PC-3 (cell line): ENCODE data around the gene IGF2BP2. TPM values are rescaled to one million over a fixed set of nuclear protein-coding genes. Genes with fewer than 3 reads are reported as not detected.

Experiments used
- ATAC-seq: fragments of 200-7000 bp; cut with Tn5 transposase; 2 replicates; pipeline ENCODE4 v1.9.1; 2020; ENCODE audit warnings: mild to moderate bottlenecking, moderate library complexity
- BruUV-seq: library from RNA; stranded (reverse); fragments of 400-500 nt; replicated peaks from 2 replicates; lab custom pipeline; 2021; lab: Mats Ljungman, UMichigan
- CTCF ChIA-PET: fragments of 300-600 bp; sonication (Branson Sonifier 250); formaldehyde crosslinking; loops from one replicate; lab custom pipeline; 2022; ENCODE audit warnings: antibody characterized with exemption; lab: Charles Lee
- POLR2A ChIA-PET: fragments of 300-600 bp; sonication (Branson Sonifier 250); formaldehyde crosslinking; loops from one replicate; lab custom pipeline; 2022; ENCODE audit warnings: antibody characterized with exemption; ENCODE audit not compliant: unreplicated experiment; lab: Charles Lee
- DNase-seq: peaks from one replicate; pipeline ENCODE4 v3.0.0-alpha.2; 2015
- H2AFZ ChIP-seq: fragments of 300-600 bp; sonication (generic); 2 replicates; pipeline ENCODE4 v1.6.0; 2016; ENCODE audit warnings: antibody characterized with exemption, low read length
- H3F3A ChIP-seq: fragments of 300-600 bp; sonication (generic); one replicate; pipeline ENCODE4 v1.6.0; 2017; ENCODE audit warnings: antibody characterized with exemption, low read length, control low read depth, mild to moderate bottlenecking; ENCODE audit not compliant: unreplicated experiment
- H3K27ac ChIP-seq: fragments of 300-600 bp; sonication (generic); 2 replicates; pipeline ENCODE4 v1.5.1; 2016; ENCODE audit warnings: mild to moderate bottlenecking, low read length
- H3K27me3 ChIP-seq: fragments of 300-600 bp; sonication (generic); 2 replicates; pipeline ENCODE4 v1.6.1; 2016; ENCODE audit warnings: low read length, mixed read lengths
- H3K36me3 ChIP-seq: fragments of 300-600 bp; sonication (generic); 2 replicates; pipeline ENCODE4 v1.6.1; 2016; ENCODE audit warnings: low read depth, mixed run types, low read length, mixed read lengths
- H3K4me1 ChIP-seq: fragments of 300-600 bp; sonication (generic); 2 replicates; pipeline ENCODE4 v1.5.1; 2016; ENCODE audit warnings: low read length; ENCODE audit not compliant: insufficient read depth
- H3K4me2 ChIP-seq: fragments of 300-600 bp; sonication (generic); 2 replicates; pipeline ENCODE4 v1.6.0; 2016; ENCODE audit warnings: low read length
- H3K4me3 ChIP-seq: fragments of 300-600 bp; sonication (generic); 2 replicates; pipeline ENCODE4 v1.5.1; 2016; ENCODE audit warnings: mild to moderate bottlenecking, low read length, mixed read lengths
- H3K79me2 ChIP-seq: fragments of 300-600 bp; sonication (generic); 2 replicates; pipeline ENCODE4 v1.6.1; 2017; ENCODE audit warnings: low read length, mixed read lengths
- H3K9ac ChIP-seq: fragments of 300-600 bp; sonication (generic); 2 replicates; pipeline ENCODE4 v1.6.0; 2016; ENCODE audit warnings: mild to moderate bottlenecking, low read length
- H3K9me2 ChIP-seq: fragments of 300-600 bp; sonication (generic); replicated peaks from 2 replicates; pipeline ENCODE4 v1.6.1; 2016; ENCODE audit warnings: mixed run types, low read length, mixed read lengths
- H3K9me3 ChIP-seq: fragments of 300-600 bp; sonication (generic); 2 replicates; pipeline ENCODE4 v1.6.1; 2016; ENCODE audit warnings: low read length, mixed read lengths
- H4K20me1 ChIP-seq: fragments of 300-600 bp; sonication (generic); 2 replicates; pipeline ENCODE4 v1.6.1; 2016; ENCODE audit warnings: low read length, mixed read lengths
- EZH2 ChIP-seq: fragments of 300-600 bp; sonication (generic); IDR thresholded peaks from one replicate; pipeline ENCODE4 v1.6.1; 2017; ENCODE audit warnings: antibody characterized with exemption, mild to moderate bottlenecking, low read length; ENCODE audit not compliant: unreplicated experiment
- EZH2phosphoT487 ChIP-seq: fragments of 300-600 bp; sonication (generic); IDR thresholded peaks from 2 replicates; pipeline ENCODE4 v1.6.1; 2018; ENCODE audit warnings: mild to moderate bottlenecking, antibody characterized with exemption, low read length, borderline replicate concordance
- intact Hi-C: fragments of 100-400 bp; cut with micrococcal nuclease; formaldehyde crosslinking; loops from 2 replicates; pipeline ENCODE4 v1.9.0; 2023
- total RNA-seq: library from RNA; depleted of rRNA; stranded (reverse); fragments of >200 nt; gene quantifications from 2 replicates; pipeline ENCODE4 v1.2.3, GENCODE V29; 2014
- TF ChIP-seq, protein P1 (sequence below): fragments of 300-600 bp; sonication (generic); conservative IDR thresholded peaks from 2 replicates; pipeline ENCODE4 v1.5.1; 2017; ENCODE audit warnings: antibody characterized with exemption, low read depth, mild to moderate bottlenecking, low read length

The IGF2BP2 gene
- total RNA-seq, 1 experiment from 2014 or later: 81.2 TPM

DNA sequence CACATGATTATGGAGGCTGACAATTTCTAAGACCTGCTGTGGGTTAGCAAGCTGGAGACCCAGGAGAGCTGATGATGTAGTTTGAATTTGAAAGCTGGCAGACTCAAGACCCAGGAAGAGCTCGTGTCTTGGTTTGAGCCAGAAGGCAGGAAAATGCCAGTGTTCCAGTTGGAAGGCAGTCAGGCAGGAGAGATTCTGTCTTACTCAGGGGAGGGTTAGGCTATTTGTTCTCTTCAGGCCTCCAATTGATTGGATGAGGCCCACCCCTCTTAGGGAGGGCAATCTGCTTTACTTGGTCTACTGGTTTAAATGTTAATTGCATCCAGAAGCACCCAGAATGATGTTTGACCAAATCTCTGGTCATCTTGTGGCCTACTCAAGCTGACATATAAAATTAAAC is 40.4 kb upstream of the IGF2BP2 start:
- Histone ChIP-seq H3K27ac (no peak overlapping the region), H3K9ac (no peak overlapping the region), H4K20me1 (no peaks in the 10 kb centered on the region), H3K4me3 (no peak overlapping the region), H3K27me3 (no peaks in the 10 kb centered on the region), H3K4me1 (no peaks in the 10 kb centered on the region), H3K9me2 (no peaks in the 10 kb centered on the region), H2AFZ (no peak overlapping the region), H3K36me3 (no peaks in the 10 kb centered on the region), H3F3A (no peaks in the 10 kb centered on the region), H3K9me3 (no peaks in the 10 kb centered on the region), H3K79me2 (no peaks in the 10 kb centered on the region), H3K4me2 (no peak overlapping the region)
- TF ChIP-seq EZH2 (no peak), EZH2phosphoT487 (no peak)
- TF ChIP-seq, protein P1, sequence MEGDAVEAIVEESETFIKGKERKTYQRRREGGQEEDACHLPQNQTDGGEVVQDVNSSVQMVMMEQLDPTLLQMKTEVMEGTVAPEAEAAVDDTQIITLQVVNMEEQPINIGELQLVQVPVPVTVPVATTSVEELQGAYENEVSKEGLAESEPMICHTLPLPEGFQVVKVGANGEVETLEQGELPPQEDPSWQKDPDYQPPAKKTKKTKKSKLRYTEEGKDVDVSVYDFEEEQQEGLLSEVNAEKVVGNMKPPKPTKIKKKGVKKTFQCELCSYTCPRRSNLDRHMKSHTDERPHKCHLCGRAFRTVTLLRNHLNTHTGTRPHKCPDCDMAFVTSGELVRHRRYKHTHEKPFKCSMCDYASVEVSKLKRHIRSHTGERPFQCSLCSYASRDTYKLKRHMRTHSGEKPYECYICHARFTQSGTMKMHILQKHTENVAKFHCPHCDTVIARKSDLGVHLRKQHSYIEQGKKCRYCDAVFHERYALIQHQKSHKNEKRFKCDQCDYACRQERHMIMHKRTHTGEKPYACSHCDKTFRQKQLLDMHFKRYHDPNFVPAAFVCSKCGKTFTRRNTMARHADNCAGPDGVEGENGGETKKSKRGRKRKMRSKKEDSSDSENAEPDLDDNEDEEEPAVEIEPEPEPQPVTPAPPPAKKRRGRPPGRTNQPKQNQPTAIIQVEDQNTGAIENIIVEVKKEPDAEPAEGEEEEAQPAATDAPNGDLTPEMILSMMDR: no peak
- BruUV-seq: no TSS peak
- no peak for ATAC-seq
- CTCF ChIA-PET: no interaction called here
- POLR2A ChIA-PET: no interaction called here
- intact Hi-C loops: no loop called here
- DNase-seq: no peak

- Histone ChIP-seq H3K9ac (no peak overlapping the region), H3K9me2 (no peaks in the 10 kb centered on the region), H4K20me1 (no peaks in the 10 kb centered on the region), H3F3A (no peaks in the 10 kb centered on the region), H3K4me3 (no peak overlapping the region), H3K9me3 (no peaks in the 10 kb centered on the region), H3K27ac (no peak overlapping the region), H3K79me2 (no peaks in the 10 kb centered on the region), H3K27me3 (no peaks in the 10 kb centered on the region), H3K4me2 (no peak overlapping the region), H3K36me3 (no peaks in the 10 kb centered on the region), H3K4me1 (no peaks in the 10 kb centered on the region), H2AFZ (no peak overlapping the region)
- ATAC-seq: no peak
- no TSS peak for BruUV-seq
- intact Hi-C loops: no loop called here
- ChIA-PET POLR2A (no interaction called here), CTCF (no interaction called here)
- no peak for DNase-seq
- TF ChIP-seq EZH2phosphoT487: no peak
- no peak for TF ChIP-seq EZH2
- TF ChIP-seq, protein P1: no peak
Measured at GRCh38 chr3:185864767-185865166, 39.9 kb upstream of the IGF2BP2 start.

- Histone ChIP-seq H3K9ac (no peak overlapping the region), H3K27me3 (no peaks in the 10 kb centered on the region), H3K4me2 (no peak overlapping the region), H3F3A (no peaks in the 10 kb centered on the region), H3K79me2 (no peaks in the 10 kb centered on the region), H4K20me1 (no peaks in the 10 kb centered on the region), H3K9me3 (no peaks in the 10 kb centered on the region), H3K4me3 (no peak overlapping the region), H2AFZ (no peak overlapping the region), H3K4me1 (no peaks in the 10 kb centered on the region), H3K27ac (no peak overlapping the region), H3K36me3 (no peaks in the 10 kb centered on the region), H3K9me2 (no peaks in the 10 kb centered on the region)
- intact Hi-C loops: no loop called here
- BruUV-seq: no TSS peak
- ATAC-seq: no peak
- TF ChIP-seq EZH2phosphoT487 (no peak), EZH2 (no peak)
- TF ChIP-seq, protein P1: no peak
- ChIA-PET CTCF (no interaction called here), POLR2A (no interaction called here)
- DNase-seq: no peak
Measured at GRCh38 chr3:185862920-185863319, 38.1 kb upstream of the IGF2BP2 start.
